A549 treated with Hydrocortisone at 1 μM for 4 hours (cell line): ENCODE results near the gene LCE5A. TPM values are rescaled to one million over a fixed set of nuclear protein-coding genes. Genes with fewer than 3 reads are reported as not detected.

Source experiments
- total RNA-seq: library from RNA; stranded (reverse); fragments of 200-300 nt; extraction: Qiagen RNA extraction; gene quantifications from 5 replicates; pipeline ENCODE4 v1.2.3, GENCODE V29; 2022

LCE5A gene, protein sequence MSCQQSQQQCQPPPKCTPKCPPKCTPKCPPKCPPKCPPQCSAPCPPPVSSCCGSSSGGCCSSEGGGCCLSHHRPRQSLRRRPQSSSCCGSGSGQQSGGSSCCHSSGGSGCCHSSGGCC
- 0.20 TPM in 1 of 5 replicates, not detected in the others for total RNA-seq

DNA sequence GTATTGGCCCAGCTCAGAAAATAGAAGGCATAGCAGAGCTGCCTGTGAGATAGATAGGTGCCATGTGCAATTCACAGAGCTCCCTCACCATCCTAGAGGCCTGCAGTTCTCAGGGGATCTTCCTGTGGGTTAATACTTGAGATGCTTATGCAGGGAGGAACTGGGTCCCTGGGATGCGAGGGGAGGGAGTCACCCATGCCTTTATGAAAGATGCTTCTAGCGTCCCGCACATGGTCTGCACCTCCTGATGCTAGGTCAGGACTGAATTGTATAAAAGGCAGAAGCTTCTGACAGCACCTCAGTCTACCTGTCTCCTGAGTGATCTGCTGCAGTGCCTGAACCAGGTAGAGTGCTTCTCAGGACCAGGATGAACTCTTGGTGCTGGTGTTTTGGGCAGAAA, at the start of gene LCE5A:
TSS of gene LCE5A (plus strand) at position 301 of the 400 bp plus-strand sequence. CDS start 732 bp downstream, outside the sequence.

Other genes with a start within 250 kb of the LCE5A start
- 0.01 to 0.02 TPM (median 0.01 TPM) in 3 of 5 replicates, not detected in the others for gene FLG, start 185.6 kb upstream of the LCE5A start, total RNA-seq
- not detected in 5 replicates for gene FLG2, start 150.8 kb upstream of the LCE5A start, total RNA-seq
- not detected in 5 replicates for gene CRNN, start 96.5 kb upstream of the LCE5A start, total RNA-seq
- 0.29 to 0.70 TPM (median 0.32 TPM) in 5 replicates for gene CRCT1, start 3.7 kb downstream of the LCE5A start, total RNA-seq
- gene LCE3E, start 56.0 kb downstream of the LCE5A start, total RNA-seq, result 0.30 TPM in 1 of 5 replicates, not detected in the others
- 2.6 to 3.6 TPM (median 3.1 TPM) in 5 replicates for gene LCE3D, start 69.7 kb downstream of the LCE5A start, total RNA-seq
- gene LCE3C, start 89.4 kb downstream of the LCE5A start, total RNA-seq, result not detected in 5 replicates
- gene LCE3B, start 103.0 kb downstream of the LCE5A start, total RNA-seq, result not detected in 5 replicates
- gene LCE3A, start 112.3 kb downstream of the LCE5A start, total RNA-seq, result not detected in 5 replicates
- not detected in 5 replicates for gene LCE2D, start 152.6 kb downstream of the LCE5A start, total RNA-seq
- not detected in 5 replicates for gene LCE2C, start 164.5 kb downstream of the LCE5A start, total RNA-seq
- not detected in 5 replicates for gene LCE2B, start 175.3 kb downstream of the LCE5A start, total RNA-seq
- gene LCE2A, start 187.5 kb downstream of the LCE5A start, total RNA-seq, result not detected in 5 replicates
- gene LCE4A, start 197.4 kb downstream of the LCE5A start, total RNA-seq, result not detected in 5 replicates
- not detected in 5 replicates for gene KPRP, start 247.2 kb downstream of the LCE5A start, total RNA-seq